ENCODE data around the gene UBN1.
"Not testable (repeated sequence)": the region's sequence is repeated elsewhere in the genome, so short reads cannot be mapped to it uniquely, and the experiment has no call there.

Gene UBN1

GRCh38 chr16:4909825-4910224 lies 62.5 kb downstream of the UBN1 start:
- no peak for DNase-seq

DNA sequence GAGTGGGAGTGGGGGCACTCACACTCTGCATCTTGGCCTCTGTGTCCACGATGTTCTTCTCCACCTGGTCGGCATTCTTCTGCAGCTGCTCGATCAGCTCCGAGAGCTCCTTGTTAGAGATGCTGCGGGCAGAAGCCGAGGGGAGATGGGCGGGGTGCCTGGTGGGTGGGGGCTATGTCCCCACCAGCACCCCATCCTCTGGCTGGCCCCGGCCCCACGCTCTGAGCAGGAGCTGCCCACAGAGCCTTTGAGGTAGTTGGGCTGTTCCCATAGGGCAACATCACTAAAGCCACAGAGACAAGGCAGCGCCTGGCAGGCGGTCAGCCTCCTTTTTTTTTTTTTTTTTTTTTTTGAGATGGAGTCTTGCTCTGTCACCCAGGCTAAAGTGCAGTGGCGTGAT lies 63.5 kb downstream of the UBN1 start:
- DNase-seq = no peak

GRCh38 chr16:4911970-4912386 lies 64.7 kb downstream of the UBN1 start:
- no peak for DNase-seq

DNA sequence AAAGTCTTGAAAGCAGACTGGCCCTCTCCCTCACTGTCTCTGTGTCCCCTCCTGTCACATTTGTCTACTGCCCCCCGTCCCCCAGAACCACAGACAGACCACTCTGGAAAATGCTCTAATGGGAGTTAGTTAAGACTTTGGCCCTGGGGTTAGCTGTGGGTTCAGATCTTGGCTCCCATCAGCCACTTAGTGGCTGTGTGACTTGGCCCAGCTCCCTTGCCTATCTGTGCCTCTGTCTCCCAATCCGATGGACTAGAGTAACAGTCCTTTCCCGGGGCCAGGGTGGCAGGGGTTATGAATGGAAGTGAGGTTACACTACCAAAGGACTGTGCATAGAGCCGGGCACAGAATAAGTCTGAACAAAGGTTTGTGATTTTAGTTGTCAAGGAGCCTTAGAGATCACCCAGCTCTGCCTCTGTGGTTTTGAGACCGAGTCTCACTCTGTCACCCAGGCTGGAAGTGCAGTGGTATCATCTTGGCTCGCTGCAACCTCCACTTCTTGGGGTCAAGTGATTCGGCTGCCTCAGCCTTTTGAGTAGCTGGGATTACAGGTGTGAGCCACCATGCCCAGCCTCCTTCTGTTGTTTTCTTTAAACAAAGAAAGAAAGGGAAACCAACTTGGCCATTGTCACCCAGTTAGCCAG lies 66.0 kb downstream of the UBN1 start:
- no peak for DNase-seq

DNA sequence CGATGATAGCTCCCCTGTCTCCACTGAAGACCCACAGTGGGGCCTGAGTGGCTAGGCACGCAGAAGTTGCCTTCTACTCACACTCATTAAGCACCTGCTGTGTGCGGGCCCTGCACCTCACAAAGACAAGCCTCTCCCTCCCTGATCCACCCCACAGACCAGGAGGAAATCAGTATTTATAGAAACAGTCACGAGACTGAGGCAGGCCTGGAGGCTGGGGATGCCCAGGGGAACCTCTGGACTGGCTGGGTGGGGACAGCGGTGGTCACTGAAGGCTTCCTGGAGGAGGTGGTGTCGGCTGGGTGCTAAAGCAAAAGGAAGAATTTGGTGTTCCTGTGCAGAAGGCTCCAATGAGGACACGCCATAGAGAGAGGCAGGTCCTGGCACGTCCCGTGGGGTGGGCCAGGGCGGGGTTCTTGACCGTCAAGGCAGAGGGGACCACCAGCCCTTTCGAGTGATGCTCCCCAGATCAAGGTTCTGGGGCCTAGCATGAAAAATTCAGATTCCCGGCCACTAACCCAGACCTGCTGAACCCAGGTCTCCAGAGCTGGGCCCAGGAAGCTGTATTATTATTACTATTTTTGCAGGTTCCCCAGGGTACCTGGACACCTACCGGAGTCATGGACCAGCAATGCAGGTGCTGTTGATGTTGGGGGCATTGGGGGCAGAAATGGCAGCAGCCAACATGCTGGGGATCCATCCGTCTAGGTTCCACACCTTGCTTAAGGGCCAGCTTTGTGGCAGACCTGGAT lies 66.7 kb downstream of the UBN1 start:
- DNase-seq = no peak

DNA sequence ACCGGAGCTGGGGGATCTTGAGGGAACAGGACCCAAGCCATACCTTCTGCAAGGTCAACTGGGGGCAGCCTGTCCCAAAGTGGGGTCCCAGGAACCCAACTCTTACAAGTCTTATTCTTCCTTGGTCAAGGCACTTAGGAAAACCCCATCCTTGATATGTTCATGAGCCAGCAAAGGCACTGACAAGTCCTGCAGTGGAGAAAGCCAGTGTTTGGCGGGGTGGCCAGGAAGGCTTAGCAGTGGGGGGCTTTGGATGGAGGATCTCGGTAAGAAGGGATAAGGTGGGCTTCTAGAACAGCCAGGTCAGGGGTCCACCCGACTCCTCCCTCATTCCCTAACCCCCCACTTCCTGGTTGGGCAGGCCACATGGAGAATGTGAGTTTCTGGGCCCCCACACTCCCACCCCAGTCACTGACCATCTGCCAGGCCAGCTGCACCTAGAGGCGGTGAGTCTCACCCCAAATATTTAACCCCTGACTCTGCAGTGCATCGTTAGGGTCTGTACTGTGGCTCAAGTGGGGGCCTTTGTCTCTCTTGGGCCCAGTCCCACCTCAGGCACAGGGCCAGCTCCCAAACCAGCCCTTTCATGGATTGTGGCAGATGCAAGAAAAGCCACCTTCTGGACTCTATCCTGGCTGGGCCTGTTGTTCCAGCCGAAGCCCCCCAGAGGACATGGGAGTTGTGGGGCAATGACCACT lies 67.4 kb downstream of the UBN1 start:
- DNase-seq = no peak

GRCh38 chr16:4915226-4915761 lies 68.0 kb downstream of the UBN1 start:
- no peak for DNase-seq

- DNase-seq = no peak
These were observed 69.8 kb downstream of the UBN1 start for GRCh38 chr16:4917117-4917516.

DNA sequence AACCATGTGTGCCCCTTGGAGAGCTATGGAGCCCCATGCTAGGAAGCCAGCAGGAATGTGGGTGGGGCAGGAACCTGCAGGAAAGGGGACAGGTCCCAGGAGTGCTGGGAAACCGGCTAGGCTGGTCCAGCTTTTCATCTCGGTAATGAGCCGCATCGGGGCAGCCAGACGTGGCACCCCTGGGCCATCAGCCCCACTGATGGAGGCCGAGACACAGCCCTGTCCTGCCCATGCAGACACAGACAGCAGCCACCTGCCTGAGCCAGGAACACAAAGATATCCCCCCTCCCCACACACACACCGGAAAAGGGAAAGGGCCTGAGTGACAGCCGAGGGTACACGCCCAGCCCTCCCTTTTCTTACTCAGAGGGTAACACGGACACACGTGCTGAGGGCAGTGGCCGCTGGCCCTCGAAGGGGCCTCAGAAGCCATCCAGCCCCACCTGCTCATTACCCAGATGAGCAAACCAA lies 71.5 kb downstream of the UBN1 start:
- DNase-seq = no peak

DNA sequence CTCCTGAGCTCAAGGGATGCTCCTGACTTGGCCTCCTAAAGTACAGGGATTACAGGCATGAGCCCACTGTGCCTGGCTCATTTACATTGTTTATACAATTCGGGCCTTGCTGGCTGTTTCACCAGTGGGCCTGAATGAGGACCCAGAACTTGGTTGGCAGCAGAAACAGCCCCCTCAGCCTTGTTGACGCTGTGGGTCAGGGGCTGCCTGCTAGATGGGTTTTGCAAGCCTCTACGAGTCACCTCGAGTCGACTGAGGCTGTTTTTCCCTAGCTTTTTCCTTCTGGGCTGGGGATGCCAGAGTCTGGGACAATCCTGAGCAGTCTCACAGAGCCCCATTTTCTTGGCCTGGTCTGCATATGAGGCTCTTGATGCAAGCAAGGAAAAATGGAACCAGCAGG lies 73.5 kb downstream of the UBN1 start:
- DNase-seq = no peak

GRCh38 chr16:4922721-4923342 lies 75.6 kb downstream of the UBN1 start:
- DNase-seq = no peak

DNA sequence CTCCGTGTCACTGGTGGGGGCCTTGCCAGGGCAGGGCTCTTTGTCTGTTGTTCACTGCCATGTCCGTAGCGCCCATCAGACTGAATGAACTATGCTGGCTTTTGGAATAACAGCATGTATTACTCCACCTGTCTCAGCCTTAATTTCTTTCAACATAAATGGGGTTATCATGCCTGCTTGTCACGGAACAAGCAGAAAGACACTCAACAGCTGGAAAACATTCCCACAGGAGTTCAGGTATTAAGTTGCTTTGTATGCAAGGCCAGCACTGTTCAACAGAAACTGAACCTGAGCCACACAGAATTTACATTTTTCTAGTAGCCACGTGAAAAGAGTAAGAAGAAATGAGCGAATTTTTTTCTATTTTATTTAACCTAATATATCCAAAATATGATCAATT lies 76.6 kb downstream of the UBN1 start:
- no peak for DNase-seq

DNA sequence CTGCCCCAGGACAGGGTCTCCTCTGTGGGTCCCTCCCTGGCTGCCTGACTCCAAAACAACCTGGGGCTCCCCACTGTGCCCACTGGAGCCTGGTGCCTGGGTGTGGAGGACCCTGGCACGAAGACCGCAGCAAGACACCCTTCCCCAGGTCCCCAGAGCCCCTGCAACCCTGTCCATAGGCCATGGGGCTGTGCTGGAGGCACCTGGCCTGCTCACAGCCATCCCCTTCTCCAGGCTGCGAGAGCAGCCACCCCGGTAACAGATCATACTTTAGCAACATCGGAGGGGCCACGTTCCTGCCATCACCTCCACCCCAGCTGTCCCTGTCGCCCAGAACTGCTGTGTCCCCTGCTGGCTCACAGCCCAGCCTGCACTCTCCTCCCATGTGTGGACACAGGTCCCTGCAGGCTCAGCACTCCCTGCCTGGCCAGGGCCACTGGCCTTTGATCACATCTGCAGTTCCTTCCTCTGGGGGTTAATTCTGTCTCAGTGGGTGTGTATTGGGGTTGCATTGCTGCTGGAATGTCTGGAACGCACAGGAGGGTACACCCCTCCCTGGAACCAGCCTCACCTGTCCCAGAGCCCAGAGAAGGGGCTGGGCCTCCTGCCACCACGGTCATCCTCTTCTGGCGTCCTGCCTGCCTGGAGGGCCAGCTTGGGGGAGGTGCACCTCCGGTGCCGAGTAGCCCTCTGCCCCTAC lies 77.5 kb downstream of the UBN1 start:
- DNase-seq = no peak

DNA sequence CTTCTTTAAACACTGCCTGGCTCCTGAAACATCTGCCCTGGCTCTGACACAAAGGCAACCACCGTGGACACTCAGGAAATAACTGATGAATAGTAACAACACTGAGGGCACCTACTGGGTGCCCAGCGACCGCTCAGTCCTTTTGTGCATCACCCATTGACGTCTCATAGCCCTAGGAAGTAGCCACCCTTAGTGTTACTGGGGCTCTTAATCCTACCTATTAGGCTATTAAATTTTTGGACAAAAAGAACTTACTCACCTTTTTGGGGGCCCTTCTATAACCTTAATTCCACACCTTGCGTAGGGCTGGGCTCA lies 78.0 kb downstream of the UBN1 start:
- no peak for DNase-seq

- no peak for DNase-seq
These were observed 78.5 kb downstream of the UBN1 start for GRCh38 chr16:4925791-4926190.

GRCh38 chr16:4926928-4927327 lies 79.6 kb downstream of the UBN1 start:
- DNase-seq = no peak

DNA sequence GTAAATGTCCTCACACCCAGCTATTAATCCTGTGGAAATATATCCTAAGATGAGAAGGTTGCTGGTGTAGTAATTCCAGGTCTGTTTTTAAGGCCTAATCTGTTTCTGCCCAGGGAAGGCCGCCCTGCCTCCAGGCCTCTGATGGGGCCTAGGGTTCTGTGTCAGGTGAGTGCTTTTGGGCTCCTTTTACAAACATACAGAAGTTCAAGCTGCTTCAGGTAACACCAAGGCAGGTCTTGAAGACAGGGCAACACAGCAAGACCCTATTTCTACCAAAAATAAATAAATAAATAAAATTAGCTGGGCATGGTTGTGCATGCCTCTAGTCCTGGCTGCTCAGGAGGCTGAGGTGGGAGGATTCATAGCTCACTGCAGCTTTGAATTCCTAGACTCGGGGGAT lies 80.4 kb downstream of the UBN1 start:
- DNase-seq = no peak

DNA sequence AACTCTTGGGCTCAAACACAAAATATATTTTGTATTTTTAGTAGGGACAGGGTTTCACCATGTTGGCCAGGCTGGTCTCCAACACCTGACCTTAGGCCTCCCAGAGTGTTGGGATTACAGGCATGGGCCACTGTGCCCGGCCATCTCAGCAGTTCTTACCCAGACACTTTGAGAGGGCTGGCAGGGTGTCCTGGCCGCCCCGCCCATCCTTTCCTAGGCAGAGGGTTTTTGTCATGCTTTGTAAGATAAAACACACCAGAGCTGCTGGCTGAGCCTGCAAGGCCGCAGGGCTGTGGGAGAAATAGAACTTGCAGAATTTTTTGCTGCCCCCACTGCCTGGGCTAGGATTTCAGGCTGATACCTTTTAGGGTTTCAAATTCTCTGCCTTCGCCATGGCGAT lies 80.9 kb downstream of the UBN1 start:
- DNase-seq = no peak

DNA sequence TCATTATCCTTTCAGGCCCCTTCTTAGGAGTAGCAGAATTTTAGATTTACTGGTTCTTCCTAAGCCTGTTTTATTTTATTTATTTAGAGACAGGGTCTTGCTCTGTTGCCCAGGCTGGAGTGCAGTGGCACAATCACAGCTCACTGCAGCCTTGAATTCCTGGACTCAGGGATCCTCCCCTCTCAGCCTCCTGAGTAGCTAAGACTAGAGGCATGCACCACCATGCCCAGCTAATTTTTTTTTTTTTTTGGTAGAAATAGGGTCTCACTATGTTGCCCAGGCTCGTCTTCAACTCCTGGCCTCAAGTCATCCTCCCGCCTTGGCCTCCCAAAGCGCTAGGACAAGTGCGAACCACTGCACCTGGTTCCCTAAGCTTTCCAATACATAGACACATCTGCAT lies 82.3 kb downstream of the UBN1 start:
- DNase-seq = not testable (repeated sequence)

GRCh38 chr16:4931381-4931780 lies 84.1 kb downstream of the UBN1 start:
- DNase-seq = no peak
